Stimulated activated CD8-positive, alpha-beta memory T cell treated with anti-CD3 and anti-CD28 coated beads, Interleukin-7, amount 100 ng/mL, for 48 hours (primary cell): ENCODE measurements around the gene HAPSTR1.

Source experiments
- DNase-seq, 2 donors: peaks; one replicate each; pipeline ENCODE4 v3.0.0-alpha.2; 2020; ENCODE audit warnings: low read depth in 1 of 2; ENCODE audit errors: extremely low read depth in 1 of 2

HAPSTR1 gene

GRCh38 chr16:9122342-9122741, 30.9 kb downstream of the HAPSTR1 start:
- DNase-seq, result no peak

DNA sequence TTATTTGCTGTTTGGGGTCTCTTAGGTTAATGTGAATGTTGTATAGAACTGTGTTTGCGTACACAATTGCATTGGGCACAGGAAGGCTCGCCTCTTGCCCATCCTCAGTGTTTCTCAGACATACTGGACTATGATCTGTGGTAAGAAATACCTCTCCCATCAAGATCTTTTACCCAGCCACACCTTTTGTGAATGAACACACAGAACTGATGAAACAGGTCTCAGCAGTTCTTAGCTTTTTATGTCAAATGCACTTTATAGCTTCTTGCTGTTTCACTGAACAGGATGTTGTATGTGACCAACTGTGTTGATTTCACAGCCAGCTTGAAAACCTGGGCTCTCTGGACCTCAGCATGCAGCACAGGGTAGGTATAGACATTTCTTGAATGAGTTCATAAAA, 31.5 kb downstream of the HAPSTR1 start:
- no peak for DNase-seq

GRCh38 chr16:9123401-9123800, 32.0 kb downstream of the HAPSTR1 start:
- no peak for DNase-seq

DNA sequence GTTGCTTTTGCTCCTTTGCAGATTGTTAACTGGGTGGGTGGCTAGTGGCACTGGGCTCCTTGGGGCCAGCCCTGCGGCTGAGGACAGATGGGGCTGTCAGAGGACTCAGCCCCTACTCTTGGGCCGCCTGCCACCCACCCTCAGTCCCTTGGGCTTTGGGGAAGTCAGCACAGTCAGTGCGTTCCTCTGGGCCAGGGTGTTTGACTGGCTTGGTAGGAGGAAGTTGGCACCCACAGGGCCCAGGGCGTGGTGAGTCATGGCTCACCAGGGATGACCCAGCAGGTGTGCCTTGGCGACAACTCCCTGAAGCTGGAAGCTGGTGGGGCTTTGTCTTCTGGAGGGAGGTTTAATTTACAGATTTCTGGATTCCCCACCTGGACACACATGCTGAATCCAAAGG, 32.4 kb downstream of the HAPSTR1 start:
- DNase-seq, result no peak

GRCh38 chr16:9124444-9124843, 33.0 kb downstream of the HAPSTR1 start:
- DNase-seq, result no peak

DNA sequence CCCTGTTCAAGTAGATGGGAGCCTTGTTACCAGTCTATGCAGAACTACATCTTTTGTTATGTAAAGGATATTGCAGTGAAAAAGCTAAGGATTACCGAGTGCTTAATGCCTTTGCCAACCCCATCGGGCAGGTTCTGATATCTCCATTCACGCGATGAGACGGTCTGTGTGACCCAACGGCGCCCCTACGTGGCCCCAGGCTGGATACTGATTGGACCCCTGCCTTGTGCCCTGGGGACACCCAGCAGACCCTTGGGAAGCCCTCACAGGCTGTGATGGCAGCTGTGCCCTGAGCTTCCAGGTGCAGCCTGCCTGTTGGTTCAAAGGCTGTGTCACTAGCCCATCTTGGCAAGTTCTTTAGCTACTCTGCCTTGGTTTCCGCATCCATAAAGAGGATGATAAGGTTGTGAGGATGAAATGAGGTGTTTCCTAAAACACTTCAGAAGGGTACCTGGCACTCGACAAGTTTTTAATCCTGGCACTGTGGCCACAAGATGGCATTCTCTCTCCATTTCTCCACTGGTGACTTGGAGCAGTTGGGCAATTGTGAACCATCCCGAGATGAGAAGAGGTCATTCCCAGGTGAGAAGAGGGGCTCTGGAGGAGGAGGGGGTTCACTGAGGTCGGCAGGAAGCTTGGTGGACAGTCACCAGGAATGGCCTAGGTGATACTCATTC, 33.6 kb downstream of the HAPSTR1 start:
- DNase-seq, result no peak

DNA sequence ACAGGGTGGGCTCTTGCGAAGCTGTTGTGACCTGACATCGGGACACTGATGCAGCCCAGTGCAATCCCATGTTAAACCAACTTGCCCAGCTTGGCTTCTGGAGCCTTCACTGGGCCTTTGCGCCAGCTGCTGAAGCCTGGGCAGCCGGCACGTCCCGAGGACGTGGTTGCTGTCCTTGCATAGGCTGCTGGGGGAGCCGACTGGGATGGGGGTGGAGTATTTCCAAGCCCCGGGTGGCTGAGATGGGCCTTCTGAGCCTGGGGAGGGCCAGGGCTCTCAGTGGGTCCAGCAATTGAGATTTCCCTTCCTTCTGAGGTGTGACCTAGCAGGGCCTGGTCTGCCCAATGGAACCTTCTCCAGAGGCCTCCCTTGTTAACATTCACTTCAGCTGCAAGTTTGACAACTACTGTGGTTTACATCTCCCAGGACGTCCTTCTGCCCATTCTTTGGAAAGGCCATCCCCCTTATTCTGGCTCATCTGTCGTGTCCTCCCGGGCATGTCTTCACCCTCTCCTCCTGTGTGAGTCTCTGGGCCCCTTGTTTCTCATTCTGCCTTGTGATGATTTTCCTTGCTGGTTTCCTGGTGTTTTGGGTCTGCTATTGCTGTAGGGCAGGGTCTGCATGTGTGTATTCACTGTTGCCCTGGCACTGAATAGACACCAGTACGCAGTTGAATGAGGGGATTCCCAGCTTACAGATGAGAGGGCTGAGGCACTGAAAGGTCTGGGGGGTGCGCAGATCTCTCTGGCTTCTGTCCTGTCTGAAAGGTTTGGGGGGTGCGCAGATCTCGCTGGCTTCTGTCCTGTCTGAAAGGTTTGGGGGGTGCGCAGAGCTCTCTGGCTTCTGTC, 34.4 kb downstream of the HAPSTR1 start:
- no peak for DNase-seq

DNA sequence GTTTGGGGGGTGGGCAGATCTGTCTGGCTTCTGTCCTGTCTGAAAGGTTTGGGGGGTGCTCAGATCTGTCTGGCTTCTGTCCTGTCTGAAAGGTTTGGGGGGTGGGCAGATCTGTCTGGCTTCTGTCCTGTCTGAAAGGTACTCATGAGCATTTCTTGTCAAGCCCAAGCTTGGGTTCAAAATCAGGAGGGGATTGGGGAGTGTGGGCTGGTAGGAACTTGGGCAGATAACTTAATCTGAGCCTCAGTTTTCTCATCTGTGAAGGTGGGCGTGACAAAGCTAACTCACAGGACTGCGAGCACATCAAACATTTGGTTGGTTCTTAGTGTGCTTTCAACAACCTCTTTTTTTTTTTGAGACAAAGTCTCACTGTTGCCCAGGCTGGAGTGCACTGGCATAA, 35.2 kb downstream of the HAPSTR1 start:
- DNase-seq, result no peak

DNA sequence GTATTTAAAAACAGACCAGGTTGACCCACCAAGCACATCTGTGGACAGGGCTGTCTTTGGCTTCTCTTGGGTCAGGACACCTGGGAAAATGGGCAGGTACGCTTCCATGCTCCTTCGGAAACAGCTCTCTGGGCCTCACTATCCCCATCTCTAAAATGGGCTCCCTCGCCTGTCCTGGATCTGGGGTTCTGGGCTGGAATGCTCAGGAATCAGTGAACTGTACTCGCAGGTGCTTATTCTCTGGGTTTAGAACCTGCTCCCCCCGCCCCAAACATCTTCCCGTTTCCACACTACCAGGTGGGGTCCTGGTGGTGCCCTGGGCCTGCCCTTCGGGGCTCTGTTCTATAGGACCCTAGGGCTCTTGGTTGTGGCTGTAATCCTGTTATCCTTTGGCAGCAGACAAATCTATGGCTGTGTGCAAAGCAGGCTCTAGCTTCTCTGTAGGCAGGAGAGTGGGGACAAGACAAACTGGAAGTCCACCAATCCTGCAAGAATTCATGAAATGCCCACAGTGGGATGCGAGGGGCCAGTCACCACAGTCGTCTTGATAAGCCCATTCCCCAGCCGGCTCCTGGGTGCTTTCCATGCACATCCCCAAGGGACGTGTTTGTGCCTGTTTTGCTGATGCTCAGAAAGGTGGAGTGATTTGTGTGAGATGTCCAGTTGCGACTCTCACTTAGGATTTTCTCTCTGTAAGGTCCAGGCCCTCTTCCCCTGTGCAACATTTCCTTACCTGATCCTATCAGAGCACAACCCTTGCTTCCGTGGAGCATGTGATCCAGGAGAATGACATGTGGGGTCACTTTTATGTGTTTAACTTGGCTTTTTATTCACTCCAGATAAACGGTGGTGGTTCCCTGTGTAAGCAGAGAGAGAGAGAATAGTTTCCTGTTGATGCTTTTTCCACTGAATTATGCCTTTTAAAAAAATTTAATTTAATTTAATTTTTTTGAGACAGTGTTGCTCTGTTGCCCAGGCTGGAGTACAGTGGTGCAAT, 37.2 kb downstream of the HAPSTR1 start:
- DNase-seq, result no peak

- DNase-seq, result no peak
Measured at GRCh38 chr16:9134306-9134705, 42.9 kb downstream of the HAPSTR1 start.

- DNase-seq, result peak in 1 of 2 donors; percentile 49
Measured at GRCh38 chr16:9134739-9135138, 43.3 kb downstream of the HAPSTR1 start.

- no peak for DNase-seq
Measured at GRCh38 chr16:9135797-9136196, 44.4 kb downstream of the HAPSTR1 start.

GRCh38 chr16:9136596-9136995, 45.2 kb downstream of the HAPSTR1 start:
- DNase-seq, result no peak

- DNase-seq, result no peak
Measured at GRCh38 chr16:9138021-9138680, 46.7 kb downstream of the HAPSTR1 start.

- DNase-seq, result peak; percentile 24 to 63
Measured at GRCh38 chr16:9138731-9139501, 47.5 kb downstream of the HAPSTR1 start.

DNA sequence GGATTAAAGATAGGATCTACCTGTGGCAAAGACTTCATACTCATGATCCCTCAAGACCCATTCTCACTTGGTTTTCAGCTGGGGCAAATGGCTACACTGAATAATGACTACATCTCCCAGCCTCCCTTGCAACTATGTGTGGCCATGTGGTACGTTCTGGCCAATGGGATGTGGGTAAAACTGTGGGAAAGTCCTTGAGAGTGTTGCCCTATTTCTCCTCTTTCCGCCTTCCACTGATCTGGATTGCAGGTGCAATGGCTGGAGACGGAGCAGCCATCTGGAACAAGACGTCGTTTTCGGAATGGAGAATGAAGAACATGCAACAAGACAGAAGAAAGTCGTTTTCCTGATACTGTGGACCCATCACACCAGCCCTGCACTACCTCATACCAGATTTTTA, 48.5 kb downstream of the HAPSTR1 start:
- DNase-seq, result no peak
